Measurements from ENCODE around the gene MUC15. TPM values are rescaled to one million over a fixed set of nuclear protein-coding genes. Genes with fewer than 3 reads are reported as not detected.

The MUC15 gene
- total RNA-seq: 100 to 1,000 TPM in 3 of 4 donors, 10 to 100 TPM in 1; 90.5 to 169 (median 139) TPM

- DNase-seq: peak; percentile 74 to 79
- peaks cover 34 to 37% of the 10 kb centered on the region in 2 donors for H3K4me1 ChIP-seq
- WGBS, 2 donors: 25 to 33% methylated on average over 12 of the region's 12 CpGs
- intact Hi-C loops (cut with DNase I): no loop called here
- H3K4me3 ChIP-seq (replicated peaks in 1 of 3): peak within 1 kb of the TSS in 2 of 3 donors; percentile 32 to 68
- peak within 1 kb of the TSS; percentile 81 to 96 (median 95) for H3K27ac ChIP-seq
- H3K9me3 ChIP-seq: no peaks in the 10 kb centered on the region
- H3K27me3 ChIP-seq: no peaks in the 10 kb centered on the region
- TF ChIP-seq CTCF (IDR thresholded peaks at IDR 0.05) (no peak), POLR2A (IDR thresholded peaks at IDR 0.05) (peak; percentile 84 to 85)
- H3K36me3 ChIP-seq: no peaks in the 10 kb centered on the region
Observed at GRCh38 chr11:26571861-26572654, at the start of gene MUC15. MUC15 (minus strand) TSS chr11:26572263; CDS start chr11:26567094, 5,169 bp downstream.

- H3K4me1 ChIP-seq: peaks cover 0 to 5% of the 10 kb centered on the region in 2 donors
- DNase-seq: peak in 1 of 2 donors; percentile 13
- TF ChIP-seq CTCF (IDR thresholded peaks at IDR 0.05): no peak
- no peak for TF ChIP-seq POLR2A (IDR thresholded peaks at IDR 0.05)
- intact Hi-C loops (cut with DNase I): no loop called here
- no peaks in the 10 kb centered on the region for H3K36me3 ChIP-seq
- no peaks in the 10 kb centered on the region for H3K9me3 ChIP-seq
- peak overlapping the region in 1 of 3 donors; percentile 17 for H3K27ac ChIP-seq
- no peak overlapping the region for H3K4me3 ChIP-seq (replicated peaks in 1 of 3)
- no peaks in the 10 kb centered on the region for H3K27me3 ChIP-seq
Observed at GRCh38 chr11:26621132-26621531, 49.1 kb upstream of the MUC15 start.

- no peak overlapping the region for H3K27ac ChIP-seq
- no peak for TF ChIP-seq CTCF (IDR thresholded peaks at IDR 0.05)
- no peak for TF ChIP-seq POLR2A (IDR thresholded peaks at IDR 0.05)
- DNase-seq: no peak
- H3K4me1 ChIP-seq: peaks cover 0 to 5% of the 10 kb centered on the region in 2 donors
- no peaks in the 10 kb centered on the region for H3K36me3 ChIP-seq
- H3K4me3 ChIP-seq (replicated peaks in 1 of 3): no peak overlapping the region
- intact Hi-C loops (cut with DNase I): no loop called here
- H3K27me3 ChIP-seq: no peaks in the 10 kb centered on the region
- 96 to 99% methylated on average over 1 of the region's 1 CpG for WGBS, 2 donors
- H3K9me3 ChIP-seq: no peaks in the 10 kb centered on the region
Observed at GRCh38 chr11:26620282-26621045, 48.4 kb upstream of the MUC15 start.

- no peaks in the 10 kb centered on the region for H3K36me3 ChIP-seq
- DNase-seq: no peak
- peaks cover 0 to 5% of the 10 kb centered on the region in 2 donors for H3K4me1 ChIP-seq
- no peaks in the 10 kb centered on the region for H3K9me3 ChIP-seq
- no peak overlapping the region for H3K4me3 ChIP-seq (replicated peaks in 1 of 3)
- TF ChIP-seq POLR2A (IDR thresholded peaks at IDR 0.05) (no peak), CTCF (IDR thresholded peaks at IDR 0.05) (no peak)
- intact Hi-C loops (cut with DNase I): no loop called here
- H3K27ac ChIP-seq: no peak overlapping the region
- 56 to 57% methylated on average over 1 of the region's 1 CpG for WGBS, 2 donors
- H3K27me3 ChIP-seq: no peaks in the 10 kb centered on the region
Observed at GRCh38 chr11:26618441-26618840, 46.4 kb upstream of the MUC15 start.

- no peak for DNase-seq
- H3K9me3 ChIP-seq: no peaks in the 10 kb centered on the region
- 71 to 100% methylated on average over 2 of the region's 2 CpGs for WGBS, 2 donors
Observed at GRCh38 chr11:26613759-26614158, 41.7 kb upstream of the MUC15 start.

More at GRCh38 chr11:26613759-26614158, 41.7 kb upstream of the MUC15 start:
- Histone ChIP-seq H3K4me1 (no peaks in the 10 kb centered on the region), H3K27me3 (no peaks in the 10 kb centered on the region), H3K4me3 (replicated peaks in 1 of 3) (no peak overlapping the region), H3K27ac (no peak overlapping the region), H3K36me3 (no peaks in the 10 kb centered on the region)
- no peak for TF ChIP-seq CTCF (IDR thresholded peaks at IDR 0.05)
- TF ChIP-seq POLR2A (IDR thresholded peaks at IDR 0.05): no peak
- intact Hi-C loops (cut with DNase I): no loop called here

Data from thyroid gland (tissue), 4 donors.